Stimulated activated CD4-positive, alpha-beta T cell treated with anti-CD3 and anti-CD28 coated beads, TNF-alpha, amount 100 ng/mL, for 48 hours (primary cell): ENCODE measurements around the gene SLC12A6.

Experiments used
- DNase-seq, 3 donors: peaks; one replicate each; pipeline ENCODE4 v3.0.0-alpha.2; 2020; ENCODE audit warnings: low read depth in 3 of 3

Gene SLC12A6

DNA sequence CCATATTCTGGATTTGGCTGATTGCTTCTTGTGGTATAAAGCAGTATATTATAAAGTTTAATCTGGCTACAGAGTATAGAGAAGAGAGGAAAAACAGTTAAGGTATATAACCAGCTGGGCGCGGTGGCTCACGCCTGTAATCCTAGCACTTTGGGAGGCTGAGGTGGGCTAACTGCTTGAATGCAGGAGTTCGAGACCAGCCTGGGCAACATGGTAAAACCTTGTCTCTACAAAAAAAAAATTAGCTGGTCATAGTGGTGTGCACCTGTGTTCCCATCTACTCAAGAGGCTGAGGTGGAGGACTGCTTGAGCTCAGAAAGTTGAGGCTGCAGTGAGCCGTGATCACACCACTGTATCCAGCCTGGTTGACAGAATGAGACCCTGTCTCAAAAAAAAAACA lies 7.3 kb downstream of the SLC12A6 start:
- no peak for DNase-seq

GRCh38 chr15:34329006-34329405 lies 8.6 kb downstream of the SLC12A6 start:
- no peak for DNase-seq

DNA sequence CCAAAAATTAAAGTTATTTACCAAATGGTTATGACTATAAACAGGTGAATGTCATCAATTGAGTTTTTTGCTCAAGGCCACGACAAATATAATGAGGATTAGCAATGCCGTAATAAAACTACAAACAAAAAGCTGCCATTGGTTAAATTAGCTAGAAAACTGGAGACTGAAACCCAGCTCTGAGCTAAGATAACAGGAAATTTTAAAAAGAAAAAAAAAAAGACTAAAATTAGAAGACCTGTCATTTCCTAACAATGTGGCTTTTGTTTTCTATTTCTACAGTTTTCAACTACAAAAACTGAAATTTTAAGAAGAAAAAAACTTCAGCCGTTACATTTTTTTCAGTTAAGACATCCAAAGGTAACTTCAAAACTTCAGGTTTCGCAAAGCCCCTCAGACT lies 9.7 kb downstream of the SLC12A6 start:
- no peak for DNase-seq

DNA sequence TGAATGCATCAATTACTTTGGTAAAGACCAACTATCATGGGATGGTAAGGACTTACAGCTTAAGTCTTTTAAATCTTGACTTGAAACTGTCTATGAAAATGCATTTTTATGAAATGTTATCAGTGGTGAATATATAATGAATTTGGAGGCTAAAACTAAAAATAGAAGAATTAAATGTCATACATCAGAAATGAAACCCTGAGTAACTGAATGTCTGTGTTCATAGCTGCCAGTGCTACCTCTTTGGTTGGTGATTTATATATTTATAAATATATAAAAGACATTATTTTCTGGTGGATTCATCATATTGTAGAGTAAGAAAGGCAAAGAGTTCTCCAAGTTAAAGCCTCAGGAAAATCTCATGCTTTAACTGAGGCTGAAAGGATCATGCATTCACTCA lies 12.2 kb downstream of the SLC12A6 start:
- no peak for DNase-seq

- DNase-seq, result no peak
These were observed 12.6 kb downstream of the SLC12A6 start for GRCh38 chr15:34324933-34325332.

DNA sequence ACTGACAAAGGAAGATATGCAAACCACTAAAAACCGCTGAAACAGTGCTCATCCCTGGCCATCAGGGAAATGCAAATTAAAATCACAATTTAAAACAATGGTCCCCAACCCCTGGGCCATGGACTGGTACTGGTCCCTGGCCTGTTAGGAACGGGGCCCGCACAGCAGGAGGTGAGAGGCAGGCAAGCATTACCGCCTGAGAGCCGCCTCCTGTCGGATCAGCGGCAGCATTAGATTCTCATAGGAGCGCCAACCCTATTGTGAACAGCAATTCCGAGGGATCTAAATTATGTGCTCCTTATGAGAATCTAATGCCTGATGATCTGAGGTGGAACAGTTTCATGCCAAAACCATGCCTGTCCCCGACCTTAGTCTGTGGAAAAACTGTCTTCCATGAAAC lies 14.4 kb downstream of the SLC12A6 start:
- no peak for DNase-seq

DNA sequence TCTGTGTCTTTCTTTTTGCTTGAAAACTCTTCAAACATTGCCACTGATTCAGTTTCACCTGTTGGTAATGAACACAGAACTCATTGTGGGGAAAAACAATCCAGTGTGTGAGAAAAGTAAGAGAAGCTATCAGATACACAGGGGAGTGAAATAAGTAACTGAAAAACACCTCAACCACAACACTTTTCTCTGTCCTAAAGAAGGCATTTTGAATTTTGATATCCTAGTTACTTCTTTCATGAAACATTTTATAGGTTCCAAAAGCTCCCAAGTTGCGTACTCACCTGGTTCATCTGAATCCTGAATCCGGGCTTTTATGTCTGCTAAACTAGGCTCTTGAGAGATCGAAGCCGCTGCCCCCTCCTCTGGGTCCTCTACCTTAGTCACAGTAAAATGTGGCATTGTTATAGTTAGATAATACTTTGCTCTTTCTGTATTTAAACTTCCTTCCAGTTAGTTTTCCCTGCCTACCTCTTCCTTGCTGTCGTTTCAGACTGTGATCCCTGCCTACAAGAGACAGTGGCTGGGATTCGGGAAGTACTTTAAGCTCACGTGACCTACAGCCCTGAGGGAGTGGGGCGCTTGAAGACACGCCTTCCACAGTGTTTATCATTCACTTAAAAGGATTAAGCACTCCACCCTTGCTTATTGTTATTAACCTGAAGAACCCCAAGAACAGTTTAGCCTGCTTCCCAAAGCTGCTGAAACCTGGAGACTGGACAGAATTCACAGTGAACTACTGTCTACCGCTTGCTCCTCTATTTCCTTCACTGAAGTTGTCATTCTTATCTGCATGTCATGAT lies 19.1 kb downstream of the SLC12A6 start:
- no peak for DNase-seq

DNA sequence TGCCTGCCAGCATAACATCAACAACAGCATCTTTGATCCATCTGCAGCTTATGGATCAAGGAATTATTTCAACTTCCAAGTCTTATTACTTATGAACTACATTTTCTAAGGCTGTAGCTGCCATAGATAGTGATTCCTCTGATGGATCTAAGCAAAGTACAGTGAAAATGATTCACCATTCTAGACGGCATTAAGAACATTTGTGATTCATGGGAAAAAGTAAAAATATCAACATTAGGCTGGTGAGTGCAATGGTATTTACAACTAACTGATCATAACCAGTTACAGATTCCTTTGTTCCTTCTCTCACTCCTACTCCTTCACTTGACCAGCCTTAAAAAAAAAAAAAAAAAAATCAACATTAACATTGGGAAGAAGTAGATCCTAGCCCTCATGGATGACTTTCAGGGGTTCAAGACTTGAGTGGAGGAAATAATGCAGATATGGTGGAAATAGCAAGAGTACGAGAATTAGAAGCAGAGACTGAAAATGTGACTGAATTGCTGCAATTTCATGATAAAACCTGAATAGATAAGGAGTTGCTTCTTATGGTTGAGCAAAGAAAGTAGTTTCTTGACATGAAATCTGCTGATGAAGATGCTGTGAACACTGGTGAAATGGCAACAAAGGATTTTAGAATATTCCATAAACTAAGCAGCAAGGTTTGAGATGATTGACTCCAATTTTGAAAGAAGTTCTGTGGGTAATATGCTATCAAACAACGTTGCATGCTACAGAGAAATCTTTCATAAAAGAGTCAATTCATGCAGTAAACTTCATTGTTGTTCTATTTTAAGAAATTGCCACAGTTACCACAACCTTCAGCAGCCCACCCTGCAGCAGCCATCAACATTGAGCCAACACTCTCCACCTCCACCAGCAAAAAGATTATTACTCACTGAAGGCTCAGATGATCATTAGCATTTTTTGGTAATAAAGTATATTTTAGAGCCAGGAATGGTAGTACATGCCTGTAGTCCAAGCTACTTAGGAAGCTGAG lies 22.8 kb downstream of the SLC12A6 start:
- DNase-seq, result no peak

DNA sequence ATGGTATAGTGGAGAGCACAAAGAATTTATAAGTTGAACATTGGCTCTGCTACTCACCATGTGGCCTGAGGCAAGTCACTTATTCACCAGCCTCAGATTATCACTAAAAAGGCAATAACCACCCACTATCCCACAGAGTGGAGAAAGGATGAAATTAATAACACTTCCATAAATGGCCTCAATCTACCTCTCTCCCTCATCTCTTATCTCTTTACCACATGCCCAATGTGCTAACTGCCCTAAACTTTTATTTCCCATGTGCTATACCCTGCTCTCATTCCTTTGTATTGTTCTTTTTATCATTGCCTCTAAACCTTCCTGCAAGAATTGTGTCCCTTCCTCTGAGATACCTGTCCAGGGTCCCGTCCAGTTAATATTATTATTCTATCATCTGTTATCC lies 26.0 kb downstream of the SLC12A6 start:
- DNase-seq, result no peak

GRCh38 chr15:34304613-34305012 lies 33.0 kb downstream of the SLC12A6 start:
- no peak for DNase-seq

DNA sequence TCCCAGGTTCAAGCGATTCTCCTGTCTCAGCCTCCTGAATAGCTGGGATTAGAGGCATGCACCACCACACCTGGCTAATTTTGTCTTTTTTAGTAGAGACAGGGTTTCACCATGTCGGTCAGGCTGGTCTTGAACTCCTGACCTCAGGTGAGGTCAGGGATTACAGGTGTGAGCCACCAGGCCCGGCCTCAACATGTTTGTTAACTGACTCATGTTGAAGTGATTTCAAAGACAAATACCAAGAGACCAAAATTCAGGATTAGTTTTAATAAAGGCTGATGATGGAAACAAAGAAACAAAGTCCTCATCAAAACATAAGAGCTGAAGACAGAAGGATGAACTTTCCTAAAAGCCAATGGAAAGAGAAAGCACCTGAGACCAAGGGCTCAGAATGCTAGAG lies 36.5 kb downstream of the SLC12A6 start:
- no peak for DNase-seq

- no peak for DNase-seq
These were observed 40.5 kb downstream of the SLC12A6 start for GRCh38 chr15:34297059-34297458.

- DNase-seq, result no peak
These were observed 45.0 kb downstream of the SLC12A6 start for GRCh38 chr15:34292621-34293020.

GRCh38 chr15:34284937-34285336 lies 52.6 kb downstream of the SLC12A6 start:
- DNase-seq, result no peak

- DNase-seq, result no peak
These were observed 55.2 kb downstream of the SLC12A6 start for GRCh38 chr15:34282384-34282783.

DNA sequence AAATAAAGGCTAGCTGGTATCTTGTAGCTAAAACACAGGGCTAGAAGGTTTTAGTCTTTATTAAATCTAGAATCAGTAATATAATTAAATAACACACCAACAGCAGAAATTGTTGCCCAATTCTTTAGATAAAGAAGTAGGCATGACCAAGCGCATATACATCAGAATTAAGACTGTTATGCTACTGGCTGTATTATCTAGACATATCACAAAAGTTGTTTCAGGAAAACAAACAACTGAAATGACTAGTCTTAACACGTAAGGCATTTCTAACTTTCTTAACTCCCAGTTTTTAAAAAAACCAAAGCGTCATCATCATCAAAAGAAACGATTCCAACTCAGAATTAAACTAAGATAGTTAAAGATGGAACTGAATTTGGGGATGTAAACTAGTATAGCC lies 57.4 kb downstream of the SLC12A6 start:
- no peak for DNase-seq

GRCh38 chr15:34279368-34279767 lies 58.2 kb downstream of the SLC12A6 start:
- no peak for DNase-seq

GRCh38 chr15:34275721-34276120 lies 61.9 kb downstream of the SLC12A6 start:
- no peak for DNase-seq

DNA sequence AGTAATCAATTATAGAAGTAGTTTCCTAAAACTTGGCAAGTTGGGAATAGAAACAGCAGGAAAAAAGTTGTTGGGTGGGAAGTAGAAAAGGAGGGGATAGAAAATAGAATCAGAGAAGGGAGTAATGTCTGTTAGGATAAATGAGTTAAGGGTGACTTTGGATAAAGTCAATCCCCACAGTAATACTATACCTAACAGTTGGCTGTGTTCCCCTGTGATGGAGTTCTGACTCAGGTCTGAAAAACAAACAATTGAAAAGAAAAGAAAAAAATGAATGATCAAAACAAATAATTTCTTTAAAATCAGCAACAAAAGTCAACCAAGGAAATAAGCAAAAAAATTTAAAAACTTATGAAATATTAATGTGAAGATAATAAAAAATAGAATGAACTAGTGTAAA lies 62.4 kb downstream of the SLC12A6 start:
- DNase-seq, result no peak

- DNase-seq, result no peak
These were observed 66.1 kb downstream of the SLC12A6 start for GRCh38 chr15:34271493-34271892.

DNA sequence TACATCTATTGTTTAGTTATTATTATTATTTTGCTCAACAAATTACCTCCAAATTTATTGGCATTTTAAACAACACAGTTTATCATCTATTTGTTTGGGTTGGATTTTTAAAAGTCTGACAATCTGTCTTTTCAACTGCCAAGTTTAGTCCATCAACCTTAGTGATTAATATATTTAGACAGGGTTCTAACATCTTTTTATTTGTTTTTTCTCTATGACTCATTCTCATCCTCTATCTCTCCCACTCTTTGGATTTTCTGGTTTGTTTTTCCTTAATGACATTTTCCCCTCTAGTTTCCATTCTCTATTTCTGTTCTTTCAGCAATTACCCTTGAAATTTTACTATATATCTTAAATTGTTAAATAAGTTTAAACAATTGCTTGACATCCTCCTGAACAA lies 70.8 kb downstream of the SLC12A6 start:
- no peak for DNase-seq

DNA sequence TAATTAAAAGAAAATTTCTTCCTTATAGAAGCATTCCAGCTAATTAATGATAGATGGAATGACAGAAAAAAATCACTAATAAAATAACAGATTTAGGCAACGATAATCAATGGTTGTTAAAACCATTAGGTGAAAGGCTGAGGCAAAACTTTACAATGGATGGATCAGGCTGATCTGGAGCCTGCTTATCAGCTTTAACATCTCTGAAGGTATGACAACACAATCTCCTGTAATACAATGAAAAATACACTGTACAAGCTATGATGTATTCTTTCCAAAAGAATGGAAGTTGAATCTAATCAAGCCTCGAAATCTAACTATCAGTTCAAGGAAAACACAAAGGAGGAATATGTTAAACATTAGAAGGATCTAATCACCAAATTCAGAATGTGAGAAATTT lies 73.5 kb downstream of the SLC12A6 start:
- DNase-seq, result no peak

DNA sequence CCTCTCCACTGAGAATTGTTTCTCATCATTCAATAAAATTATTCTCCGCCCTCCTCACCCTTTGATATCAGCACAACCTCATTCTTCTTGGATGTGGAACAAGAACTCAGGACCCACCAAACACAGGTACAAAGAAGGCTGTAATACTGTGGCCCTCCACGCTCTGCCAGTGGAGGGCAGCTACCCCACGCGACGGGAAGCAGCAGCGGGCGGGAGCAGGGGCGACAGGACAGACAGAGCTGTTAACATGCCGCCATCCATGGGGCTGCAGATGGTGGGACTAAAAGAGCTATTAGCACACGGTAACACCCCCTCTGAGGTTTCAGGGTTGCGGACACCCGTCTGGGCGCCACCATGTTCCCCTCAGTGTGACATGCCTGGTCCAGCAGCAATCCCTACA lies 75.2 kb downstream of the SLC12A6 start:
- DNase-seq, result no peak
